ENCODE results near the gene PCNX2.

DNA sequence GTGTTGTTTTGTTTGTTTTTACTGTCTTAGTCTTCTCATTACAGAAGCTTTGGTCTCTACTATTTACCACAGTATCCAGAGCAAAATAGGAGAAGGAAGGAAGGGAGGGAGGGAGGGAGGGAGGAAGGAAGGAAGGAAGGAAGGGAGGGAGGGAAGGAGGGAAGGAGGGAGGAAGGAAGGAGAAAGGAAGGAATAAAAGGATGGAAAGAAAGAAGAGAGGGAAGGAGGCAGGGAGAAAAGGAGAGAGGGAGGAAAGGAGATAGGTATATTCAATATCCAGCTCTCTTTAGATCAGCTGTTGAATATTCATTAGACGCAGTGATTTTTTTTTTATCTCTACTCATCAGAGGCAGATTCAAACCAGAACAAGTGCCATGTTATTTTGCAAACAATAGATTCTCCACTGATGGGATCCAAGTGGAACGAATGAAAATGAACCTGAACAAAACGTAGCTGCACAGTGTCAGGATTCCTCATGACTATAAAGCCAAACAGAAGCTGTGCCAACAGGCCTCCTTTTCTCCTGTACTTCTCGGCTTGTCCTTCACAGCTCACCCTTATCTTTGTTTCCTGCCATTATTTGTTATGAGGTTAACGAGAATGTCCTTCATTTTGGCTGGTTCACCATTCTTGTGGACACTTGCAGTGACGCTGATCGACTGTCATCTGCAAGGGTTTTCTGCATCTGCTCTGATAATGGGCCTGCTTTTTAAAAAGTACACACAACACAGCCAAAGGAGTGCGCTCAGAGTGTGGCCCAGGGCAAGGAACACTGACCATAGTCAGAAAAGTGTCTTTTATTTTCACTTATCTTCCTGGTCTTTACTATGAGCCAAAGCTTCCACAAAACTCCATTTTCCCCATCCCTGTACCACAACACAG is 352.9 kb downstream of the PCNX2 start:
- TF ChIP-seq OSR1 (CRISPR knock-in tag; IDR thresholded peaks at IDR 0.05) (no peak), ISL1 (CRISPR knock-in tag; IDR thresholded peaks at IDR 0.05) (no peak), ARNTL (CRISPR knock-in tag; IDR thresholded peaks at IDR 0.05; ENCODE audit: borderline replicate concordance, low read depth) (no peak), ZNF8 (CRISPR knock-in tag; IDR thresholded peaks at IDR 0.05) (no peak), RARB (CRISPR knock-in tag; IDR thresholded peaks at IDR 0.05) (no peak), ZNF565 (CRISPR knock-in tag; conservative IDR thresholded peaks at IDR 0.05; ENCODE audit: low read depth) (no peak), GLIS3 (CRISPR knock-in tag; IDR thresholded peaks at IDR 0.05) (no peak)
- TF ChIP-seq, protein P1, sequence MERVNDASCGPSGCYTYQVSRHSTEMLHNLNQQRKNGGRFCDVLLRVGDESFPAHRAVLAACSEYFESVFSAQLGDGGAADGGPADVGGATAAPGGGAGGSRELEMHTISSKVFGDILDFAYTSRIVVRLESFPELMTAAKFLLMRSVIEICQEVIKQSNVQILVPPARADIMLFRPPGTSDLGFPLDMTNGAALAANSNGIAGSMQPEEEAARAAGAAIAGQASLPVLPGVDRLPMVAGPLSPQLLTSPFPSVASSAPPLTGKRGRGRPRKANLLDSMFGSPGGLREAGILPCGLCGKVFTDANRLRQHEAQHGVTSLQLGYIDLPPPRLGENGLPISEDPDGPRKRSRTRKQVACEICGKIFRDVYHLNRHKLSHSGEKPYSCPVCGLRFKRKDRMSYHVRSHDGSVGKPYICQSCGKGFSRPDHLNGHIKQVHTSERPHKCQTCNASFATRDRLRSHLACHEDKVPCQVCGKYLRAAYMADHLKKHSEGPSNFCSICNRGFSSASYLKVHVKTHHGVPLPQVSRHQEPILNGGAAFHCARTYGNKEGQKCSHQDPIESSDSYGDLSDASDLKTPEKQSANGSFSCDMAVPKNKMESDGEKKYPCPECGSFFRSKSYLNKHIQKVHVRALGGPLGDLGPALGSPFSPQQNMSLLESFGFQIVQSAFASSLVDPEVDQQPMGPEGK (CRISPR knock-in tag; IDR thresholded peaks at IDR 0.05; ENCODE audit: borderline replicate concordance) = no peak
- TF ChIP-seq, protein P2, sequence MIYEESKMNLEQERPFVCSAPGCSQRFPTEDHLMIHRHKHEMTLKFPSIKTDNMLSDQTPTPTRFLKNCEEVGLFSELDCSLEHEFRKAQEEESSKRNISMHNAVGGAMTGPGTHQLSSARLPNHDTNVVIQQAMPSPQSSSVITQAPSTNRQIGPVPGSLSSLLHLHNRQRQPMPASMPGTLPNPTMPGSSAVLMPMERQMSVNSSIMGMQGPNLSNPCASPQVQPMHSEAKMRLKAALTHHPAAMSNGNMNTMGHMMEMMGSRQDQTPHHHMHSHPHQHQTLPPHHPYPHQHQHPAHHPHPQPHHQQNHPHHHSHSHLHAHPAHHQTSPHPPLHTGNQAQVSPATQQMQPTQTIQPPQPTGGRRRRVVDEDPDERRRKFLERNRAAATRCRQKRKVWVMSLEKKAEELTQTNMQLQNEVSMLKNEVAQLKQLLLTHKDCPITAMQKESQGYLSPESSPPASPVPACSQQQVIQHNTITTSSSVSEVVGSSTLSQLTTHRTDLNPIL (CRISPR knock-in tag; IDR thresholded peaks at IDR 0.05; ENCODE audit: low read depth) = no peak
- TF ChIP-seq, protein P3, sequence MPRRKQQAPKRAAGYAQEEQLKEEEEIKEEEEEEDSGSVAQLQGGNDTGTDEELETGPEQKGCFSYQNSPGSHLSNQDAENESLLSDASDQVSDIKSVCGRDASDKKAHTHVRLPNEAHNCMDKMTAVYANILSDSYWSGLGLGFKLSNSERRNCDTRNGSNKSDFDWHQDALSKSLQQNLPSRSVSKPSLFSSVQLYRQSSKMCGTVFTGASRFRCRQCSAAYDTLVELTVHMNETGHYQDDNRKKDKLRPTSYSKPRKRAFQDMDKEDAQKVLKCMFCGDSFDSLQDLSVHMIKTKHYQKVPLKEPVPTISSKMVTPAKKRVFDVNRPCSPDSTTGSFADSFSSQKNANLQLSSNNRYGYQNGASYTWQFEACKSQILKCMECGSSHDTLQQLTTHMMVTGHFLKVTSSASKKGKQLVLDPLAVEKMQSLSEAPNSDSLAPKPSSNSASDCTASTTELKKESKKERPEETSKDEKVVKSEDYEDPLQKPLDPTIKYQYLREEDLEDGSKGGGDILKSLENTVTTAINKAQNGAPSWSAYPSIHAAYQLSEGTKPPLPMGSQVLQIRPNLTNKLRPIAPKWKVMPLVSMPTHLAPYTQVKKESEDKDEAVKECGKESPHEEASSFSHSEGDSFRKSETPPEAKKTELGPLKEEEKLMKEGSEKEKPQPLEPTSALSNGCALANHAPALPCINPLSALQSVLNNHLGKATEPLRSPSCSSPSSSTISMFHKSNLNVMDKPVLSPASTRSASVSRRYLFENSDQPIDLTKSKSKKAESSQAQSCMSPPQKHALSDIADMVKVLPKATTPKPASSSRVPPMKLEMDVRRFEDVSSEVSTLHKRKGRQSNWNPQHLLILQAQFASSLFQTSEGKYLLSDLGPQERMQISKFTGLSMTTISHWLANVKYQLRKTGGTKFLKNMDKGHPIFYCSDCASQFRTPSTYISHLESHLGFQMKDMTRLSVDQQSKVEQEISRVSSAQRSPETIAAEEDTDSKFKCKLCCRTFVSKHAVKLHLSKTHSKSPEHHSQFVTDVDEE (CRISPR knock-in tag; IDR thresholded peaks at IDR 0.05) = no peak
